Type B pancreatic cell (in vitro differentiated cells): ENCODE results near the gene C1orf167. TPM values are rescaled to one million over a fixed set of nuclear protein-coding genes. Genes with fewer than 3 reads are reported as not detected.

Experiments
- DNase-seq: peaks from one replicate; pipeline ENCODE4 v3.0.0; 2021; ENCODE audit warnings: mixed read lengths; ENCODE audit not compliant: unreplicated experiment; ENCODE audit errors: extremely low spot score
- H3K27ac Mint-ChIP-seq: 2 replicates; pipeline ENCODE4 v1.8.0; 2021; ENCODE audit warnings: mild to moderate bottlenecking, mixed read lengths
- H3K27me3 Mint-ChIP-seq: 2 replicates; pipeline ENCODE4 v1.8.0; 2021; ENCODE audit warnings: mixed read lengths
- H3K36me3 Mint-ChIP-seq: 2 replicates; pipeline ENCODE4 v1.8.0; 2021; ENCODE audit warnings: mixed read lengths
- H3K4me1 Mint-ChIP-seq: one replicate; pipeline ENCODE4 v1.8.0; 2021; ENCODE audit warnings: mixed read lengths; ENCODE audit not compliant: unreplicated experiment
- H3K4me3 Mint-ChIP-seq: 2 replicates; pipeline ENCODE4 v1.8.0; 2021; ENCODE audit warnings: mild to moderate bottlenecking, mixed read lengths
- H3K9me3 Mint-ChIP-seq: 2 replicates; pipeline ENCODE4 v1.8.0; 2021; ENCODE audit warnings: mixed read lengths
- CTCF ChIP-seq: fragments of 200-600 bp; sonication (generic); conservative IDR thresholded peaks from 2 replicates; pipeline ENCODE4 v1.5.0; 2021; ENCODE audit warnings: antibody characterized with exemption, mild to moderate bottlenecking
- total RNA-seq: library from RNA; stranded (reverse); gene quantifications from 2 replicates; pipeline ENCODE4 v1.2.1, GENCODE V29; 2021; ENCODE audit warnings: low replicate concordance

Gene C1orf167
- total RNA-seq, 1 donor from 2014 or later: not detected

GRCh38 chr1:11720033-11720376, 42.0 kb upstream of the C1orf167 start:
- peak; percentile 19 for TF ChIP-seq CTCF
- H3K4me1 Mint-ChIP-seq: no peaks in the 10 kb centered on the region
- peaks cover 4% of the 10 kb centered on the region for H3K27me3 Mint-ChIP-seq
- H3K4me3 Mint-ChIP-seq: no peak overlapping the region
- H3K27ac Mint-ChIP-seq: no peak overlapping the region
- H3K9me3 Mint-ChIP-seq: no peaks in the 10 kb centered on the region
- no peak for DNase-seq
- H3K36me3 Mint-ChIP-seq: no peaks in the 10 kb centered on the region

- H3K4me3 Mint-ChIP-seq: no peak overlapping the region
- H3K9me3 Mint-ChIP-seq: no peaks in the 10 kb centered on the region
- H3K27ac Mint-ChIP-seq: no peak overlapping the region
- no peak for TF ChIP-seq CTCF
- H3K36me3 Mint-ChIP-seq: no peaks in the 10 kb centered on the region
- DNase-seq: no peak
- no peaks in the 10 kb centered on the region for H3K4me1 Mint-ChIP-seq
- peaks cover 4% of the 10 kb centered on the region for H3K27me3 Mint-ChIP-seq
Observed at GRCh38 chr1:11720525-11720924, 41.5 kb upstream of the C1orf167 start.

GRCh38 chr1:11721311-11721710, 40.7 kb upstream of the C1orf167 start:
- no peak overlapping the region for H3K4me3 Mint-ChIP-seq
- no peak for TF ChIP-seq CTCF
- H3K27me3 Mint-ChIP-seq: peaks cover 4% of the 10 kb centered on the region
- H3K9me3 Mint-ChIP-seq: no peaks in the 10 kb centered on the region
- no peak overlapping the region for H3K27ac Mint-ChIP-seq
- no peaks in the 10 kb centered on the region for H3K36me3 Mint-ChIP-seq
- DNase-seq: no peak
- no peaks in the 10 kb centered on the region for H3K4me1 Mint-ChIP-seq

GRCh38 chr1:11722538-11722937, 39.5 kb upstream of the C1orf167 start:
- no peak for TF ChIP-seq CTCF
- H3K27ac Mint-ChIP-seq: no peak overlapping the region
- H3K9me3 Mint-ChIP-seq: no peaks in the 10 kb centered on the region
- H3K27me3 Mint-ChIP-seq: peaks cover 4% of the 10 kb centered on the region
- no peak overlapping the region for H3K4me3 Mint-ChIP-seq
- H3K36me3 Mint-ChIP-seq: no peaks in the 10 kb centered on the region
- H3K4me1 Mint-ChIP-seq: no peaks in the 10 kb centered on the region
- DNase-seq: no peak

GRCh38 chr1:11725616-11726015, 36.4 kb upstream of the C1orf167 start:
- Mint-ChIP-seq H3K9me3 (no peaks in the 10 kb centered on the region), H3K4me1 (peaks cover 11% of the 10 kb centered on the region), H3K27me3 (no peaks in the 10 kb centered on the region), H3K27ac (no peak overlapping the region), H3K4me3 (no peak overlapping the region), H3K36me3 (no peaks in the 10 kb centered on the region)
- TF ChIP-seq CTCF: no peak
- no peak for DNase-seq

GRCh38 chr1:11727119-11727518, 34.9 kb upstream of the C1orf167 start:
- H3K27ac Mint-ChIP-seq: no peak overlapping the region
- no peaks in the 10 kb centered on the region for H3K27me3 Mint-ChIP-seq
- H3K4me3 Mint-ChIP-seq: no peak overlapping the region
- H3K4me1 Mint-ChIP-seq: peaks cover 20% of the 10 kb centered on the region
- no peak for DNase-seq
- H3K36me3 Mint-ChIP-seq: no peaks in the 10 kb centered on the region
- TF ChIP-seq CTCF: no peak
- no peaks in the 10 kb centered on the region for H3K9me3 Mint-ChIP-seq
